SK-N-SH treated with all-trans-retinoic acid at 6 μM for 48 hours (cell line): Measurements from ENCODE around the gene OR4S2.

Experiments
- ESRRG ChIP-seq: fragments of 250-450 bp; sonication (Bioruptor Pico); IDR thresholded peaks from 2 replicates; pipeline ENCODE4 v1.6.1; 2021; ENCODE audit warnings: mild to moderate bottlenecking
- SNAI2 ChIP-seq: fragments of 250-450 bp; sonication (Bioruptor Pico); IDR thresholded peaks from 2 replicates; pipeline ENCODE4 v1.5.0; 2020; ENCODE audit warnings: mild to moderate bottlenecking, moderate library complexity
- TCF4 ChIP-seq: fragments of 250-450 bp; sonication (Bioruptor Pico); IDR thresholded peaks from 2 replicates; pipeline ENCODE4 v1.8.0; 2021; ENCODE audit warnings: mild to moderate bottlenecking, moderate library complexity, borderline replicate concordance
- ZFP3 ChIP-seq: fragments of 250-450 bp; sonication (Bioruptor Pico); IDR thresholded peaks from 2 replicates; pipeline ENCODE4 v1.5.0; 2020; ENCODE audit warnings: mild to moderate bottlenecking, moderate library complexity
- ZFP30 ChIP-seq: fragments of 450-650 bp; formaldehyde crosslinking; IDR thresholded peaks from 2 replicates; pipeline ENCODE4 v1.5.0; 2022; ENCODE audit warnings: mild to moderate bottlenecking, moderate library complexity
- TF ChIP-seq, protein P1 (sequence below): fragments of 250-450 bp; sonication (Bioruptor Pico); IDR thresholded peaks from 2 replicates; pipeline ENCODE4 v1.5.1; 2020; ENCODE audit warnings: low read depth, mild to moderate bottlenecking, moderate library complexity
- TF ChIP-seq, protein P2 (sequence below): fragments of 250-450 bp; sonication (Bioruptor Pico); IDR thresholded peaks from 2 replicates; pipeline ENCODE4 v1.8.0; 2020; ENCODE audit warnings: mild to moderate bottlenecking, moderate library complexity, borderline replicate concordance

DNA sequence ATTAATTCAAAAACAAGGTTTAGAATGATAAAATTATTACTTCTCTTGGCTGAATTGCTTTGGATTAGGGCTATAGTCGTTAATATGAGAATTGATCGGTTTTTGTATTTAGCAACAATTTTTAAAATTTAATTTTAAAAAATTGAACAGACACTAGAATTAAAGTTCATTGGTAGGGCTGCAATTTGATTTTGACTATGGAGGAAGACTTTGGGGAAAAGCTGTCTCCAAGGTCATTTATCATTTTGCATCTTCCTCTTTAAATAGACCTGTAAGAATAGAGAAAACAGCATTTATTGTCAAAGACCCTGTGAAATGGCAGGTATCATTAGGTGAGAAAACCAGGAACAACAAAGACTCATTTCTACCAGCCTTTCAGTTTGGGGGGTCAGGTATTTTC, at the start of gene OR4S2:
- TF ChIP-seq, protein P1, sequence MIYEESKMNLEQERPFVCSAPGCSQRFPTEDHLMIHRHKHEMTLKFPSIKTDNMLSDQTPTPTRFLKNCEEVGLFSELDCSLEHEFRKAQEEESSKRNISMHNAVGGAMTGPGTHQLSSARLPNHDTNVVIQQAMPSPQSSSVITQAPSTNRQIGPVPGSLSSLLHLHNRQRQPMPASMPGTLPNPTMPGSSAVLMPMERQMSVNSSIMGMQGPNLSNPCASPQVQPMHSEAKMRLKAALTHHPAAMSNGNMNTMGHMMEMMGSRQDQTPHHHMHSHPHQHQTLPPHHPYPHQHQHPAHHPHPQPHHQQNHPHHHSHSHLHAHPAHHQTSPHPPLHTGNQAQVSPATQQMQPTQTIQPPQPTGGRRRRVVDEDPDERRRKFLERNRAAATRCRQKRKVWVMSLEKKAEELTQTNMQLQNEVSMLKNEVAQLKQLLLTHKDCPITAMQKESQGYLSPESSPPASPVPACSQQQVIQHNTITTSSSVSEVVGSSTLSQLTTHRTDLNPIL = no peak
- TF ChIP-seq ZFP30 = no peak
- TF ChIP-seq, protein P2, sequence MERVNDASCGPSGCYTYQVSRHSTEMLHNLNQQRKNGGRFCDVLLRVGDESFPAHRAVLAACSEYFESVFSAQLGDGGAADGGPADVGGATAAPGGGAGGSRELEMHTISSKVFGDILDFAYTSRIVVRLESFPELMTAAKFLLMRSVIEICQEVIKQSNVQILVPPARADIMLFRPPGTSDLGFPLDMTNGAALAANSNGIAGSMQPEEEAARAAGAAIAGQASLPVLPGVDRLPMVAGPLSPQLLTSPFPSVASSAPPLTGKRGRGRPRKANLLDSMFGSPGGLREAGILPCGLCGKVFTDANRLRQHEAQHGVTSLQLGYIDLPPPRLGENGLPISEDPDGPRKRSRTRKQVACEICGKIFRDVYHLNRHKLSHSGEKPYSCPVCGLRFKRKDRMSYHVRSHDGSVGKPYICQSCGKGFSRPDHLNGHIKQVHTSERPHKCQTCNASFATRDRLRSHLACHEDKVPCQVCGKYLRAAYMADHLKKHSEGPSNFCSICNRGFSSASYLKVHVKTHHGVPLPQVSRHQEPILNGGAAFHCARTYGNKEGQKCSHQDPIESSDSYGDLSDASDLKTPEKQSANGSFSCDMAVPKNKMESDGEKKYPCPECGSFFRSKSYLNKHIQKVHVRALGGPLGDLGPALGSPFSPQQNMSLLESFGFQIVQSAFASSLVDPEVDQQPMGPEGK = no peak
- no peak for TF ChIP-seq SNAI2
- TF ChIP-seq ZFP3 (CRISPR knock-in tag) = no peak
- TF ChIP-seq TCF4 (CRISPR knock-in tag) = no peak
- TF ChIP-seq ESRRG = no peak
